Medulla oblongata (tissue), 1 donor: ENCODE results near the gene VAMP8.
"Not testable (repeated sequence)": the region's sequence is repeated elsewhere in the genome, so short reads cannot be mapped to it uniquely, and the experiment has no call there.

Source experiments
- DNase-seq: peaks from one replicate; pipeline ENCODE4 v3.0.0-alpha.2; 2015; ENCODE audit errors: extremely low spot score

The VAMP8 gene

DNA sequence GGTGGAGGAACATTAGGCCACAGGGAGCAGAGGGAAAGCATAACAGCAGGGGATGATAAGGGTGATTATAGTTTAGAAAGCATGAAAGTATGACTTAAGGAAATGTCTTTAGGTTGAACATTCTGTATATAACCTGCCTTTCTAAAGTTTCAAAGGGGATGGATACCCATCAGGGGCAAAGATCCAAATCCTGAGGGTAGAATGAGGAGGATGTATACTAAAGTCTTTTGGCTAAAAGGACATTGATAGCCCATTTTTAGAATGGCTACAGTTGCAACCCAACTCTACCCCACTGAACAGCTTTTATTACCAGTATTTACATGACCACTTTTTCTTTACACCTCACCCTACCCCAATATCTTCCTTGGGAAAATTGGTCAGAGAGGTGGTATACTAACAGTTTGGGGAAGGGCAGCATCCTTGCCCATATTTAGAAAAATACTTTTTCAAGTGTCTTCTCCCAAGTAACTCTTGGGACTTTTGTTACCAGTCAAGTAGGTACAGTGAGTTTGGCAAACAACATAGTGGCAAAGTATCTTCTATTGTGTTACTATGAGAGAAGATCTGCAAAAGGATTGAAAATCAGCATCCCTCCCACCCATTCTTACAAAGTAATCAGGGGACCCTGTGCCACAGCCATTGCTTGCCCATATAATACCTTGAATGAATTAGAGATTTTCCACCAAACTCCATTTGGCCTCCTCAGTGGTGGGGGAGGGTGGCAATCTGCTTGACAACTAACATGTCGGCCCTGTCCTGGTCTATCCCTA is 30.1 kb upstream of the VAMP8 start:
- no peak for DNase-seq

- no peak for DNase-seq
These were observed 29.4 kb upstream of the VAMP8 start for GRCh38 chr2:85547859-85548607.

GRCh38 chr2:85548608-85548900 is 28.8 kb upstream of the VAMP8 start:
- DNase-seq: no peak

- DNase-seq: no peak
These were observed 28.3 kb upstream of the VAMP8 start for GRCh38 chr2:85549095-85549494.

- no peak for DNase-seq
These were observed 27.6 kb upstream of the VAMP8 start for GRCh38 chr2:85549826-85550225.

- DNase-seq: peak; percentile 74
These were observed 26.9 kb upstream of the VAMP8 start for GRCh38 chr2:85550486-85550885.

DNA sequence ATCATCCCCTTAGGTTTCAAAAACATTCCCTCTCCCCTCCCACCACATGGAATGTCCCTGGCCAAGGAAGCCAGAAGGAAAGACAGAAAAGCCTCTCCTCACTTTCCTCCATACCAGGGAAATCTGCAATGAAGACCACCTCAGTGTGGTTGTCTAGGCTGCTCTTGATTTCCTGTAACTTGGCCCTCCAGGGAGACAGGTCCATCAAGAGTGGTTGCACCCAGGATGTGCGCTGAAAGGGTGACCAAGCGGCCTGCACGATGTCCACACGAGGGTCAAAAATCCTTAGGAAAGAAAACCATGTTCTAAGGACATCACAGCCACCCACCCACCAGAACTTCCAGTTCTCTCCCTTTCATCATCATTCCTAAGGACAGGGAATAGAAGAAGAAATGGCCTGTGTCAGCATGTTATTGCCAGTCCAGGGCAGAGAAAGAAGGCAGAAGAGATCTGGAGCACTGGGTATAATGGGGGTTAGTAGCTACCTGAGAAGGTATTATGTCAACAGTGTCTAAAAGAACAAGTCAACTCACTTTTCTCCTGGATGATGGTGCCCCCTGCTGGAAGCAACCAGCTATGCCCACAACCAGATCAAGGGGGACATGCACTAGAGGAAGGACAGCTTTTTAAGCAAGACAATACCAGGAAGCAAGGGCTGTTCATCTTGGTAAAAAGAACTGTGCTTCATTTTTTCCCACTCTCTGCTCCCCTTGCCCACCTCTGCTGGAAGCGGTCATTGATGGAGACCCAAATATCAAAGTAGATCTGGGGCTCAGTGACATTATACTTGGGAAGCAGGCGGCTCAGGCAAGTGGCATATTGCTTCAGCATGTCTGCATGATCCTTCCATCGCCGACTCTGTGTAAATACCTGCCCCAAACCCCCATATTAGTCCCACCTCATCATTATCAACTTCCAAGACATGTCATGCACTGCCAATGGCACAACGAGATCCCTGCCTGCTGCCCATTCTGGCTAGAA is 25.4 kb upstream of the VAMP8 start:
- DNase-seq: peak; percentile 94

- no peak for DNase-seq
These were observed 24.2 kb upstream of the VAMP8 start for GRCh38 chr2:85553184-85553583.

DNA sequence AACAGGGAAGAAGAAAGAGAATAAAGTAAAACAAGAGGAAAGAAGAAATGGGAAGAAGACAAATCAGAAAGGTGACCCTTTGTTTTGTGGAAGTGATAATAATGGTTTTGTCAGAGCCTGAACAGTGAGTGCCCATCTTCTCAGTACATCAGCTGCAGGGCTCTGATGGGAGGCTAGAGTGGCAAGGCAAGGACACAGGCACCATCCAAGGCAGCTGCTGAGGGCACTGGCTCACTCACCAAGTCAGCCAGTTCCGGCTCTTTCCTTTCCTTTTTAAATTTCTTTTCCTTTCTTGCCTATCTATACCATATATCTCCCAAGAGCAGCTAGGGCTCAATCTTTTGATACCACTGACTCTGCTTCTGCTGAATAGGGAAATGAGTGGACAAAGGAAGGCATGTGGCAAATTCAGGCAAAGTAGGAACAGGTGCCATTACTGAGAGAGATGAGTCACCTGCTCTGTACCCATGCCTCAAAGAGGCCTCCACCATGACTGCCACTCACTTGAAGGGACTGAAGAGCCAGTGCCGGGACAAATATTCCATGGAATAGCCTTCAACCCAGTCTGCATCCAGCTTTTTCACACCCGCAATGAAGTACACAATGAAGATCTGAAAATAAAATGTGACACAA is 22.3 kb upstream of the VAMP8 start:
- DNase-seq: no peak

DNA sequence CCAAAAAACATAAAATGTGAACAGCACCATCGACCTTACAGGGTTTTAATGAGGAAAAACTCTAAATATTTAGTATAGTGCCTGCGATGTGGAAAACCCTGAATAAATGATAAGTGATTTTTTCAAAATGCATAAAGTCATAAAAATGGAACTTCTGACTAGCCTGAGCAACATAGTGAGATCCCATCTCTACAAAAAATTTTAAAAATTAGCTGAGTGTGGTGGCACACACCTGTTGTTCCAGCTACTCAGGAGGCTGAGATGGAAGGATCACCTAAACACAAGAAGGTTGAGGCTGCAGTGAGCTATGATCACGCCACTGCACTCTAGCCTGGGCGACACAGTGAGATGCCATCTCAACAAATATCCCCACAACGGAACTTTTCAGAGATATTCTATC is 20.3 kb upstream of the VAMP8 start:
- no peak for DNase-seq

GRCh38 chr2:85558160-85558559 is 19.2 kb upstream of the VAMP8 start:
- no peak for DNase-seq

- DNase-seq: not testable (repeated sequence)
These were observed 17.0 kb upstream of the VAMP8 start for GRCh38 chr2:85560403-85560726.

GRCh38 chr2:85560812-85561279 is 16.5 kb upstream of the VAMP8 start:
- DNase-seq: no peak

DNA sequence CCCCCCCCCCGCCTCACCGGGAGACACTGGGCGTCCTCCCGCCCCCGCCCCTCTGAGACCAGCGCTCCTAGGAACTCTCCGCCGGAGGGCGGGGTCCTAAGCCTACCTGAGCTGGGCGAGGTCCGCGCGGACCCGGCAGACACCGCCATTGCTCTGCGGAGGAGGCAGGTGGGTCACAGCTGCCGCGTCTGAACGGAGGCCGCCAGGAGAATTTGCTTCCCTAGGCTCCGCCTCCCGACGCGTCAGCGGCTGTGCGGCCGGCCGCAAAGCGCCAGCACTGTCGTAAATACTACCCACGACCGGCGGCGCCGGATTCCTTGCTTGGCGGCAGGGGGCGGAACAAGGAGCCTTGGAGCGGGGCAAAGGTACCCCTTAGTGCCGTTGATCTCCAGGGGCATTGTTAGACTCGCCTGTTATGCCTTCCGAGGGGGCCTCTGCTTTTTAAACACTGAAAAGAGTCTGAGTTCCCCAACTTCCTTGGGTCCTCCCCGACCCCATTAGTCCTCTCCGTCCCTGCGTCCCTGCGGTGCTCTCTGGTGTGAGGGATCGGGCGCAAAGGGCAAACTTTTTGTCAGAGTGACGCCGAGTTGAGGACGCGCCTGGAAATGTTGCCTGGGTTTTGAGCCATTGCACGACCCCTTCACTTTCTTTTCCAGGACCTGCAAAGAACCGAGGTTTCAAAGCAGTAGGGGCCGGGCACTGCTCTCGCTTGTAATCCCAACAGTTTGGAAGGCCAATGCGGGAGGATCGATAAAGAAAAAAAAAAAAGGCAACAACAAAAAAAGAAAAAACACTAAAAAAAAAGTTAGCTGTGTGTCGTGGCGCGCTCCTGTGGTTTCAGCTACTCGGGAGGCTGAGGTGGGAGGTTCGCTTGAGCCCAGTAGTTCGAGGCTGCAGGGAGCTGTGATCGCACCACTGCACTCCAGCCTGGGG is 15.8 kb upstream of the VAMP8 start, which contains the start of gene GGCX:
Gene GGCX, minus strand, starts transcription at position 214 of the 933 bp plus-strand sequence. Its CDS starts 65 bp downstream, at position 149.
- peak; percentile 97 for DNase-seq

DNA sequence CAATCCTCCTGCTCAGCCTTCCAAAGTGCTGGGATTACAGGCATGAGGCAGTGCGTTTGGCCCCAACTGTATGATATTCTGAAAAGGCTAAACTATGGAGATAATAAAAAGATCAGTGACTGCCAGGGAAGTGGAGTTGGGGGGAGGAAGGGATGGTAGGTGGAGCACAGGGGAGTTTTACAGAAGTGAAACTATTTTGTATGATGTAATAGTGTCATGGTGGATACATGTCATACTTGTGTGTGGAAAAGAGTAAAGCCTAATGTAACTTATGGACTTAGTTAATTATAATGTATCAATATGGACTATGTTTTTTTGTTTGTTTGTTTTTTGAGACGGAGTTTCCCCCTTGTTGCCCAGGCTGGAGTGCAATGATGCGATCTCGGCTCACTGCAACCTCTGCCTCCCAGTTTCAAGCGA is 13.2 kb upstream of the VAMP8 start:
- peak; percentile 37 for DNase-seq

- DNase-seq: no peak
These were observed 11.1 kb upstream of the VAMP8 start for GRCh38 chr2:85566265-85566664.

DNA sequence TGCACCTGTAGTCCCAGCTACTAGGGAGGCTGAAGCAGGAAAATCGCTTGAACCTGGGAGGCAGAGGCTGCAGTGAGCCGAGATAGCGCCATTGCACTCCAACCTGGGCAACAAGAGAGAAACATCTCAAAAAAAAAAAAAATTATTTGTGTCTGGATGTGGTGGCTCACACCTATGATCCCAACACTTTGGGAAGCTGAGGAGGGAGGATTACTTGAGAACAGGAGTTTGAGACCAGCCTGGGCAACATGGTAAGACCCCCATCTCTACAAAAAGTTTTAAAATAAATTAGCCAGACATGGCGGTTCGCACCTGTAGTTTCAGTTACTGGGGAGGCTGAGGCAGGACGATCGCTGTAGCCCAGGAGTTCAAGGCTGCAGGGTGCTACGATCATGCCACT is 1.6 kb upstream of the VAMP8 start:
- DNase-seq: no peak

- no peak for DNase-seq
These were observed 362 bp upstream of the VAMP8 start for GRCh38 chr2:85577063-85577385.

- DNase-seq: peak; percentile 53
These were observed 1.1 kb downstream of the VAMP8 start for GRCh38 chr2:85578243-85579180.
